Measurements from ENCODE around the gene MISFA. TPM values are rescaled to one million over a fixed set of nuclear protein-coding genes. Genes with fewer than 3 reads are reported as not detected.

MISFA gene
- total RNA-seq, 2 experiments from 2014 or later = 0.56 TPM; not detected in 1

DNA sequence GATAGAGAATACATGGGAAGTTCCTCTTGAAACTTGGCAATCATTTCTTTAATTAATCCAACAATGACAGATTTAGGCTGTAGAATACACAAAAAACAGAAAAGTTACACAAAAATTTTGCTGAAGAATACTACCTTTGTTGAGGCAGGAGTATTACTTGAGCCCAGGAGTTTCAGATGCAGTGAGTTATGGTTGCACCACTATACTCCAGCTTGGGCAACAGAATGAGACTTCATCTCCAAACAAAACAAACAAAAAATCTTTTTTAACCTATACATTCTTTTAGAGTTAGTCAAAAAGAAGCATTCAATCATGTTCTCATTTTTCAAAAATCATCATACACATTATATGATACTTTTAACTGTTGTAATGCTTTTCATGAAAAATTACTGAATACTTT, 33.2 kb upstream of the MISFA start:
- POLR2A ChIA-PET = no interaction called here
- no peak for ATAC-seq (ENCODE audit: poor library complexity)
- Histone ChIP-seq H3K9me3 (ENCODE audit: control insufficient read depth in 1 of 2, insufficient read depth in 1 of 2, low read length in 2 of 2) (no peaks in the 10 kb centered on the region), H3K4me3 (ENCODE audit: low read length) (no peak overlapping the region), H3K36me3 (ENCODE audit: insufficient read depth, low read length) (peaks cover 7% of the 10 kb centered on the region), H3K4me1 (ENCODE audit: insufficient read depth, low read length) (no peaks in the 10 kb centered on the region), H3K27ac (ENCODE audit: low read depth in 1 of 2, low read length in 2 of 2) (no peak overlapping the region), H3K27me3 (ENCODE audit: control insufficient read depth in 1 of 2, insufficient read depth in 2 of 2, low read length in 2 of 2) (no peaks in the 10 kb centered on the region)
- TF ChIP-seq CTCF (IDR thresholded peaks at IDR 0.05) = no peak
- Mint-ChIP-seq H3K4me3 (no peak overlapping the region), H3K27me3 (no peaks in the 10 kb centered on the region), H3K36me3 (ENCODE audit: low read depth) (peaks cover 19% of the 10 kb centered on the region), H3K27ac (no peak overlapping the region), H3K4me1 (ENCODE audit: low read depth) (no peaks in the 10 kb centered on the region), H3K9me3 (no peaks in the 10 kb centered on the region)
- intact Hi-C loops (cut with DNase I, micrococcal nuclease) = no loop called here
- no peak for DNase-seq
- CTCF ChIA-PET = no interaction called here

- TF ChIP-seq CTCF (IDR thresholded peaks at IDR 0.05) = no peak
- Histone ChIP-seq H3K4me1 (ENCODE audit: insufficient read depth, low read length) (no peaks in the 10 kb centered on the region), H3K4me3 (ENCODE audit: low read length) (no peak overlapping the region), H3K27ac (ENCODE audit: low read depth in 1 of 2, low read length in 2 of 2) (no peak overlapping the region), H3K36me3 (ENCODE audit: insufficient read depth, low read length) (peaks cover 7% of the 10 kb centered on the region), H3K27me3 (ENCODE audit: control insufficient read depth in 1 of 2, insufficient read depth in 2 of 2, low read length in 2 of 2) (no peaks in the 10 kb centered on the region), H3K9me3 (ENCODE audit: control insufficient read depth in 1 of 2, insufficient read depth in 1 of 2, low read length in 2 of 2) (no peaks in the 10 kb centered on the region)
- ATAC-seq (ENCODE audit: poor library complexity) (no peak), DNase-seq (no peak)
- ChIA-PET CTCF (interaction anchor here (0.5 kb wide), 1 partner anchor 14 kb away, joined by 4 read pairs; no protein-coding TSS in a partner anchor), POLR2A (no interaction called here)
- H3K27ac Mint-ChIP-seq = no peak overlapping the region
- H3K36me3 Mint-ChIP-seq (ENCODE audit: low read depth) = peaks cover 21% of the 10 kb centered on the region
- no peaks in the 10 kb centered on the region for H3K4me1 Mint-ChIP-seq (ENCODE audit: low read depth)
- H3K27me3 Mint-ChIP-seq = no peaks in the 10 kb centered on the region
- H3K4me3 Mint-ChIP-seq = no peak overlapping the region
- no peaks in the 10 kb centered on the region for H3K9me3 Mint-ChIP-seq
- intact Hi-C loops (cut with DNase I, micrococcal nuclease) = no loop called here
These were observed 32.5 kb upstream of the MISFA start for GRCh38 chr11:18567081-18567480.

- no peak for DNase-seq
- no peak overlapping the region for H3K4me3 Mint-ChIP-seq
- H3K36me3 Mint-ChIP-seq (ENCODE audit: low read depth) = peaks cover 26% of the 10 kb centered on the region
- no peaks in the 10 kb centered on the region for H3K9me3 Mint-ChIP-seq
- Histone ChIP-seq H3K4me3 (ENCODE audit: low read length) (no peak overlapping the region), H3K27ac (ENCODE audit: low read depth in 1 of 2, low read length in 2 of 2) (no peak overlapping the region), H3K36me3 (ENCODE audit: insufficient read depth, low read length) (peaks cover 5% of the 10 kb centered on the region), H3K4me1 (ENCODE audit: insufficient read depth, low read length) (no peaks in the 10 kb centered on the region), H3K9me3 (ENCODE audit: control insufficient read depth in 1 of 2, insufficient read depth in 1 of 2, low read length in 2 of 2) (no peaks in the 10 kb centered on the region), H3K27me3 (ENCODE audit: control insufficient read depth in 1 of 2, insufficient read depth in 2 of 2, low read length in 2 of 2) (no peaks in the 10 kb centered on the region)
- no peaks in the 10 kb centered on the region for H3K27me3 Mint-ChIP-seq
- POLR2A ChIA-PET = interaction anchor here (1.2 kb wide), 1 partner anchor 58 kb away, joined by 3 read pairs; no protein-coding TSS in a partner anchor
- no peak for ATAC-seq (ENCODE audit: poor library complexity)
- intact Hi-C loops (cut with DNase I, micrococcal nuclease) = no loop called here
- no peak for TF ChIP-seq CTCF (IDR thresholded peaks at IDR 0.05)
- no peak overlapping the region for H3K27ac Mint-ChIP-seq
- peaks cover 8% of the 10 kb centered on the region for H3K4me1 Mint-ChIP-seq (ENCODE audit: low read depth)
- CTCF ChIA-PET = no interaction called here
These were observed 24.2 kb upstream of the MISFA start for GRCh38 chr11:18575361-18575760.
